Peyer's patch (tissue), 4 donors: ENCODE results near the gene FHL1.

ENCODE experiments used
- POLR2A ChIP-seq, 2 donors: fragments of 450-650 bp; IDR thresholded peaks; one replicate each; pipeline ENCODE4 v1.5.1; 2017; ENCODE audit warnings: antibody characterized with exemption in 2 of 2, mild to moderate bottlenecking in 2 of 2, moderate library complexity in 2 of 2
- TF ChIP-seq, protein P1 (sequence below), 6 experiments: fragments of 450-650 bp in 4 of 6; fragments of 200-600 bp in 2 of 6; sonication (generic) in 1 of 6; IDR thresholded peaks; one replicate each; pipeline ENCODE4 v1.5.1; 2017 to 2019; ENCODE audit warnings: antibody characterized with exemption in 6 of 6, mild to moderate bottlenecking in 3 of 6, moderate library complexity in 1 of 6

DNA sequence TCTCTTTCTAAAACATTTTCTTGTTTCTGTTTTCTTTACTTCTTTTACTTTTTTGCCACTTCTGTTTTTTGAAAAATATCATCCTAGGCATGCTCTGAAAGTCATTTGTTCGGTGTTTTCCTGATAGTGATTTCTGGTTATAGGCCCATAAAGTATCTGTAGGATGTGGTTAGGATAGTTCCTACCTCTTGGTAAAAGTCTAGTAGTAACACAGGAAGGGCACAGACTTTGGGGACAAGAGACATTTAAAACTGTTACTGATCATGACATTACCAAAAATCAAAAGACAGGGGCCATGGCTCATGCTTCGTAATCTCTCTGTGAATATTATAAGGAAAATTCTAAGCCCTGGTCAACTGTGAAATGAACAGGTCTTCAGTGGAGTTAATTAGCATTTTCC, 44.8 kb downstream of the FHL1 start:
- TF ChIP-seq, protein P1, sequence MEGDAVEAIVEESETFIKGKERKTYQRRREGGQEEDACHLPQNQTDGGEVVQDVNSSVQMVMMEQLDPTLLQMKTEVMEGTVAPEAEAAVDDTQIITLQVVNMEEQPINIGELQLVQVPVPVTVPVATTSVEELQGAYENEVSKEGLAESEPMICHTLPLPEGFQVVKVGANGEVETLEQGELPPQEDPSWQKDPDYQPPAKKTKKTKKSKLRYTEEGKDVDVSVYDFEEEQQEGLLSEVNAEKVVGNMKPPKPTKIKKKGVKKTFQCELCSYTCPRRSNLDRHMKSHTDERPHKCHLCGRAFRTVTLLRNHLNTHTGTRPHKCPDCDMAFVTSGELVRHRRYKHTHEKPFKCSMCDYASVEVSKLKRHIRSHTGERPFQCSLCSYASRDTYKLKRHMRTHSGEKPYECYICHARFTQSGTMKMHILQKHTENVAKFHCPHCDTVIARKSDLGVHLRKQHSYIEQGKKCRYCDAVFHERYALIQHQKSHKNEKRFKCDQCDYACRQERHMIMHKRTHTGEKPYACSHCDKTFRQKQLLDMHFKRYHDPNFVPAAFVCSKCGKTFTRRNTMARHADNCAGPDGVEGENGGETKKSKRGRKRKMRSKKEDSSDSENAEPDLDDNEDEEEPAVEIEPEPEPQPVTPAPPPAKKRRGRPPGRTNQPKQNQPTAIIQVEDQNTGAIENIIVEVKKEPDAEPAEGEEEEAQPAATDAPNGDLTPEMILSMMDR (IDR thresholded peaks at IDR 0.05), result no peak
- no peak for TF ChIP-seq POLR2A (IDR thresholded peaks at IDR 0.05)
